Left kidney (tissue), 2 donors: ENCODE measurements around the gene PDE7B. TPM values are rescaled to one million over a fixed set of nuclear protein-coding genes. Genes with fewer than 3 reads are reported as not detected.

ENCODE experiments used
- DNase-seq: peaks from one replicate; pipeline ENCODE4 v3.0.0-alpha.2; 2013
- polyA plus RNA-seq: library from polyadenylated mRNA; unstranded; fragments of 120-200 nt; gene quantifications from one replicate; pipeline ENCODE4 v1.2.1, GENCODE V29; 2013; ENCODE audit not compliant: insufficient read length

The PDE7B gene
- polyA plus RNA-seq, 1 donor: 8.0 TPM

- DNase-seq: no peak
Measured at GRCh38 chr6:135935941-135936601, 84.6 kb downstream of the PDE7B start.

- DNase-seq: no peak
Measured at GRCh38 chr6:135936606-135937005, 85.1 kb downstream of the PDE7B start.

- DNase-seq: no peak
Measured at GRCh38 chr6:135937106-135937505, 85.6 kb downstream of the PDE7B start.

GRCh38 chr6:135938576-135939207 lies 87.2 kb downstream of the PDE7B start:
- no peak for DNase-seq

- DNase-seq: no peak
Measured at GRCh38 chr6:135939208-135939591, 87.7 kb downstream of the PDE7B start.

- no peak for DNase-seq
Measured at GRCh38 chr6:135940616-135941167, 89.2 kb downstream of the PDE7B start.

GRCh38 chr6:135941275-135942025 lies 89.9 kb downstream of the PDE7B start:
- DNase-seq: no peak

DNA sequence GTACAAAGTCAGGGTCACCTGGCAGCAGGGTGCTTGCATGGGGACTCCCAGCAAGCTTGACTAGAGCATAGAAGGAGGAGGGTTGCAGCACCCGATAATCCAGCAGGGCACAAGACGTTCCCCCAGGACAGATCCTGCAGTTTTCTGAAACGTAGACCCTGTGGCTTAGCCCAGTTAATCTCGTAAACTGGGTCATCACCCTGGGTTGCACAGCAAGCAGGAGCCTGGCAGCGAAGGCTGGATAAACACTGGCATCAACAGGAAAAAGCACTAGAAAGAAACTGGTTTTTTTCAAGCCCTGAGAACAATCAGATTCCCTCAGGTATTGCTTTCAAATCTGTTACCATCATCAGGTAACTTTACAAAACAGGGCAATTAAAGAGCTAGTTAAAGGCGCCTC lies 92.6 kb downstream of the PDE7B start:
- no peak for DNase-seq

GRCh38 chr6:135946674-135947073 lies 95.2 kb downstream of the PDE7B start:
- no peak for DNase-seq

DNA sequence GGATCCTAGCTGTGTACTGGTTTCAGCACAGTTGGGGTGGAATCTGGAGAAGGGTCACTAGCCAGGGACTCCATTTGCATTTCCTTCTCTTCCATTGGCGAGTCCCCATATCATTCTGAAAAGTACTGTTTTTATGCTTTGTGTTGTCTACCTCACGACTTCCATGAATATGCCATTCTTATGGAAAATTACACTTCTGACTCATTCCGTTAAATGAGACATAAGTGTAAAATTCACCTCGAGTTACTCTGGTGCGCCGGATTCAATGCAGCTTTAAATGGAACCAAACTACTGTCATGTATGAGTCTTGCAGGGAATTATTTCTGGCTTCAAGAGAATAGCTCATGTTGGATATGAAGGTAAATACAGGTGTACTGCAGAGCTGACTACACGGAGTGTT lies 99.2 kb downstream of the PDE7B start:
- no peak for DNase-seq

DNA sequence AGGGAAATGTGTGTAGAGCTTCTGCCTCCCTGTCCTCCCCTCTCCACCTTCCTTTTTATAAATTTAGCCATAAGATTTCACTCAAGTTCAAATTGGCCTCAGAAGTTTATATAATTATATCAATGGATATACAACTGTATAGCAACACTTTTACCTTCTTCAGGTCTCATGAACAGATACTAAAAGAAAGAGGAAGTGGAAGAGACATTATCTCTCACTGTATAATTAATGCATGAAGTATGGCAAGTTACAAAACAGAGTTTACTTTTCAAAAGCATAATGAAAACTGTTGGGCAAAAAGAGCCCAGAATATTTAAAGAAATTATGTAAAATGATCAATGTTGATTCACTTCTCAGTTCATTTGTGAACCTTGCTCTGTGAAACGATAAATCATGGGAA lies 99.7 kb downstream of the PDE7B start:
- DNase-seq: no peak

GRCh38 chr6:135953818-135954217 lies 102.3 kb downstream of the PDE7B start:
- DNase-seq: no peak

- DNase-seq: no peak
Measured at GRCh38 chr6:135955099-135955498, 103.6 kb downstream of the PDE7B start.

GRCh38 chr6:135962731-135963130 lies 111.2 kb downstream of the PDE7B start:
- DNase-seq: no peak

DNA sequence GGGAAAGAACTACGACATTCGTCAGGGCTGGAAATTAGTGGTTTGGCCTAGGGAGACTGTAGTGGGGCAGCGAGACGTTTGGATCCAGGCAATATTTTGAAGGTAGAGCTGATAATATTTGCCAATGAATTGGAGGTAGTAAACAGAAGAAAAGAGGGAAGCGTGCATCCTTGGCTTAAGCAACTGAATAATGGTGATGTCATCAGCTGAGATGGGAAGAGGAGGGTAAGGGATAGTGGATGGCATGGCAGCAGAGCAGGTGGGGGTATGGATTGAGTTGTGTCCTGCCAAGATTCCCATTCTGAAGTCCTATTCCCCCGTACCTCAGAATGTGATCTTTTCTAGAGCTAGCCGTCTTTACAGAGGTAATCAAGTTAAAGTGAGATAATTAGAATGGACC lies 119.2 kb downstream of the PDE7B start:
- DNase-seq: no peak

GRCh38 chr6:135971351-135971750 lies 119.8 kb downstream of the PDE7B start:
- DNase-seq: no peak

DNA sequence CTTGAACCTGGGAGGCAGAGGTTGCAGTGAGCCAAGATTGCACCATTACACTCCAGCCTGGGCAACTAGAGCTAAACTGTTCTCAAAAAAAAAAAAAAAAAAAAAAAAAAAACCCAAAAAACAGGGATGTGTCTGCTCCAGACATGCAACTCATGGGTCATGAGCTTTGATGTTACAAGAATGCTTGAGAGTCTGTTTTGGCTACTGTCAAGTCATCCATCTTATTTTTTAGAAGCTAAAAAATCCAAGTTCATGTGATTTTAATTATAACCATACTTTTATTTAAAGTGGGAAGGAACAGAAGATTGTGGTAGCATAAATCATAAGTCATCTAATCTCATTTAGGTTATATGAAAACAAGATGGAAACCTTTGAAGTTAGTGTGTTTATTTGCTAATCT lies 120.6 kb downstream of the PDE7B start:
- no peak for DNase-seq

DNA sequence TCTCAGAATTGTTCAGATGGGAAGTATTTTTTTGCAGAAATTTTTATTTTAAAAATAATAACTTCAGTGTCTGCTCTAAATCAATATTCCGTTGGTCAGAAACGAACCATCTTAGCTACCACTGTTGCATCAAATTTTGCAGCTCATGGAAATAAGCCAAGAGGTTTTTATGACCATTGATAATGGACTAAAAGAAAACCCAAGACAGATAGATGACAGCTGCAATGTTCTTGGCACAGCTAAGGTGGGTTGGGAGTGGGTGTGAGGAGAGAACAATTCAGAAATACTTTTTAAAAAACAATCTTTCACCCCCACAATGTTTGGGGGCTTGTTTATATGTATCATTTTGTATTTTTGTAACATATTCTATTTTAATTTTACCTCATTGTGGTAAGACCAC lies 121.1 kb downstream of the PDE7B start:
- DNase-seq: no peak

GRCh38 chr6:135974426-135974825 lies 122.9 kb downstream of the PDE7B start:
- DNase-seq: no peak

DNA sequence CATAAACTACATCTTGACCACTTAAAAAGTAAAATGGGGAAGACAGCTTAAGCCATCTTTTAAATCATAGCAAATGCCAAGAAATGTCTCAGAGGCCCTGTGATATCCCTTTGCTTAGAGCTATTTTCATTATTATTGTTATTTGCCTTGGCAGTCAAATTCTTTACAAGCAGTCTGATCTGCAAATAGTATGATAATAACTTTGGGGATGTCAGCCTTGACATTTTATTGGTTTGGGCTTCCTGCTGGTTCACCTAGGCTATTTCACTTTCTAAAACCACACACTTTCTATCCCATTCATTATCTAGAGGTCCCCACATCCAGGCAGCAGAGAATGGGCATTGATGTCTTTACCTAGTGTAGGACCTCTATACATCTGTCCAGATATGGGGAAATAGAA lies 125.1 kb downstream of the PDE7B start:
- no peak for DNase-seq

DNA sequence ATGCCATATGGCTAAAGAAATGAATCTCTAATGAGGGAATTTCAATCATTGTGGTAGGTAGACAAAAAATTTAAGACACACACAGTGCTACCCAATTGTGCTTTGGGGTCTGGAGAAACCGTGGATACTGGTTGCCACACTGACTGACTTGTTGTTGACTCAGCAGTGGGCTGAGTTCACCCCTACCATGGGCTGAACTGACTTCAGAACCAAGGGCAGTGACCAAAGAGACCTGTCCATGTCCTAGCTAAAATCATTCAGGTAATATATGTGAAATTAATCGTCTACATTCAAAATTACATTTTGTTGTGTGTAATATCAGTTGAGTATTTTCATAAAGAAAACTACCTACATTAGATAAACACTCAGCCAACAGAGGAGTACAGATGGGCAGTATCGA lies 131.6 kb downstream of the PDE7B start:
- DNase-seq: no peak

DNA sequence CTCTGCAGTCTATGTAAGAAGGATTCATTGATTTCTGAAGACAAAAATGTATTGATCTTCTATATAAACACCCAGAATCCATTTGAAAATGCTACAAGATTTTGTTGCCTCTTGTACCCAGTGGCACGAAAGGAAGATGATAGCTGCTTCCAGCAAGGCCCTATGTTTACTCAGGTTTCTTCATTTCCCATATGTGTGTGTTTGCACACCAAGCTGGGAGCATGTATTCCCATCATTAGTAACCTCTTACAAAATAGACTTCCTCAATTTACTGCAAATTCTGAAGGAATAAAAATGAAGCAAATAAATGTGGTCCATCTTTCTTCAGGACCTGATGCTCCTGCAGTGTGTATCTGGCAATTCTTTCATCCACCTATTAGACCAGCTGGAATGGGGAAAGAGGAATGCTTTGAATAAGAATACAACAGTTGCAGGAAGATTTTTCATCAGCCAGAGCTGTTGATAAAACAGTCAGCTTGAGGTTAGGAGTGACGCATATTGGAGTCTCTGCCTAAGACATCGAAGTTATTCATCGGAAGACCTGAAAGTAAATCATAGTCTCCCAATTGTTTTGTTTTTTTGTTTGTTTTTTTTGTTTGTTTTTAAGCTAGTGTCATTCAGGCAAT lies 132.3 kb downstream of the PDE7B start:
- no peak for DNase-seq

DNA sequence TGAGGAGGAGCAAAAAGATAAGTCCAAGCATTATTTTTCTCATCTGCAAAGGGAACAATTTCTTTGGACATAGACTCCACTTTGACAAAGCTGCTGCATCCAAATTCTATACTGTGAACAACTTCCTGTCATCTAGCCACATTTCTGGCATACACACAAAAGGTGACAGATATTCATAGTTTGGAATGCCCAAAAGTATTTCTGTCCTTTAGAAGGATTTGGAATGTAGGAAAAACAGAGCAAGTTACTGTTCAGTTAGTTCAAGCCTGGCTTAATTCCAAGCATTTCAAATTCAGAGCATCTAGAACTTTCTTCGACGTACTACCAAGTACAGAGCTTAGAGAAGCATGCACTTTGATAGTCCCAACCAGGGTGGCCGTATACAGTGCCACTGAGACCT lies 134.0 kb downstream of the PDE7B start:
- no peak for DNase-seq
